Loucy (cell line): ENCODE measurements around the gene UGT2B17.

Experiments
- EZH2phosphoT487 ChIP-seq: fragments of 200-600 bp; IDR thresholded peaks from 2 replicates; pipeline ENCODE4 v1.6.1; 2018; ENCODE audit warnings: antibody characterized with exemption, mild to moderate bottlenecking, moderate library complexity, borderline replicate concordance
- TF ChIP-seq, protein P1 (sequence below): fragments of 200-600 bp; sonication (generic); conservative IDR thresholded peaks from 2 replicates; pipeline ENCODE4 v1.5.1; 2014; ENCODE audit warnings: mild to moderate bottlenecking, antibody characterized with exemption, low read length

DNA sequence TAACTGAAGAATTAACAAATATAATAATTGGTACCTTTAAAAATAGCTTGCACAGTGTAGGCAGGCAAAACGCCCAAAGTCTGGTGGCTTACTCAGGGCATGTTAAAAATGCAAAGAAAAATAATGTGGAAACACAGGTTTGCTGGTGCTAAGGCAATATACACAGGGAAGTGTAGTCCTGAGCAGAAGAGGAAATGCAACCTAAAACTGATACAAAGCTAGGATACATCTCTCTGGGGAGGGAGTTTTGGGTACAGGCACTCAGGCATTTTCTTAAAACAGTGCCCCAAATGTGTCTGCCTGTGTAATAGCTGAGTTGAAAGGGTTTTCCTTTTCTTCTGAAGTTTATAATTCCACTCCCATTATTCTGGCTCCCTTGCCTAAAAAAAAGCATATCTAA is 81.4 kb downstream of the UGT2B17 start:
- TF ChIP-seq, protein P1, sequence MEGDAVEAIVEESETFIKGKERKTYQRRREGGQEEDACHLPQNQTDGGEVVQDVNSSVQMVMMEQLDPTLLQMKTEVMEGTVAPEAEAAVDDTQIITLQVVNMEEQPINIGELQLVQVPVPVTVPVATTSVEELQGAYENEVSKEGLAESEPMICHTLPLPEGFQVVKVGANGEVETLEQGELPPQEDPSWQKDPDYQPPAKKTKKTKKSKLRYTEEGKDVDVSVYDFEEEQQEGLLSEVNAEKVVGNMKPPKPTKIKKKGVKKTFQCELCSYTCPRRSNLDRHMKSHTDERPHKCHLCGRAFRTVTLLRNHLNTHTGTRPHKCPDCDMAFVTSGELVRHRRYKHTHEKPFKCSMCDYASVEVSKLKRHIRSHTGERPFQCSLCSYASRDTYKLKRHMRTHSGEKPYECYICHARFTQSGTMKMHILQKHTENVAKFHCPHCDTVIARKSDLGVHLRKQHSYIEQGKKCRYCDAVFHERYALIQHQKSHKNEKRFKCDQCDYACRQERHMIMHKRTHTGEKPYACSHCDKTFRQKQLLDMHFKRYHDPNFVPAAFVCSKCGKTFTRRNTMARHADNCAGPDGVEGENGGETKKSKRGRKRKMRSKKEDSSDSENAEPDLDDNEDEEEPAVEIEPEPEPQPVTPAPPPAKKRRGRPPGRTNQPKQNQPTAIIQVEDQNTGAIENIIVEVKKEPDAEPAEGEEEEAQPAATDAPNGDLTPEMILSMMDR: no peak
- no peak for TF ChIP-seq EZH2phosphoT487
